Hepatocyte (in vitro differentiated cells): ENCODE results near the gene VAMP4.

Experiments
- CTCF ChIP-seq: fragments of 200-600 bp; sonication (generic); IDR thresholded peaks from 2 replicates; pipeline ENCODE4 v1.5.1; 2016; ENCODE audit warnings: antibody characterized with exemption, mild to moderate bottlenecking; ENCODE audit not compliant: poor library complexity
- EZH2phosphoT487 ChIP-seq: fragments of 200-600 bp; sonication (generic); IDR thresholded peaks from one replicate; pipeline ENCODE4 v1.6.1; 2018; ENCODE audit warnings: antibody characterized with exemption, mild to moderate bottlenecking, low read depth, moderate library complexity; ENCODE audit not compliant: unreplicated experiment, severe bottlenecking

GRCh38 chr1:171769754-171770153, 27.9 kb upstream of the VAMP4 start:
- TF ChIP-seq CTCF (no peak), EZH2phosphoT487 (no peak)
